BE2C (cell line): ENCODE results near the gene USH1C.

Source experiments
- DNase-seq: peaks from one replicate; pipeline ENCODE4 v3.0.0-alpha.2; 2020
- H3K27me3 ChIP-seq: fragments of 250-450 bp; sonication (Bioruptor Pico); 2 replicates; pipeline ENCODE4 v1.5.1; 2020; ENCODE audit warnings: mild to moderate bottlenecking
- H3K36me3 ChIP-seq: fragments of 250-450 bp; sonication (Bioruptor Pico); 2 replicates; pipeline ENCODE4 v1.5.1; 2020; ENCODE audit warnings: mild to moderate bottlenecking
- H3K4me1 ChIP-seq: fragments of 250-450 bp; sonication (Bioruptor Pico); 2 replicates; pipeline ENCODE4 v1.5.1; 2020
- H3K4me3 ChIP-seq: 2 replicates; pipeline ENCODE4 v1.5.1; 2011; ENCODE audit warnings: low read depth, low read length
- H3K9me3 ChIP-seq: fragments of 250-450 bp; sonication (Bioruptor Pico); 2 replicates; pipeline ENCODE4 v1.5.1; 2020
- TF ChIP-seq, protein P1 (sequence below): IDR thresholded peaks from 2 replicates; pipeline ENCODE4 v1.5.1; 2012; ENCODE audit warnings: mild to moderate bottlenecking, low read depth, low read length

The USH1C gene

GRCh38 chr11:17443926-17444690, 100.1 kb downstream of the USH1C start:
- DNase-seq, result no peak
- no peaks in the 10 kb centered on the region for H3K9me3 ChIP-seq
- no peaks in the 10 kb centered on the region for H3K27me3 ChIP-seq
- no peak overlapping the region for H3K4me3 ChIP-seq
- TF ChIP-seq, protein P1, sequence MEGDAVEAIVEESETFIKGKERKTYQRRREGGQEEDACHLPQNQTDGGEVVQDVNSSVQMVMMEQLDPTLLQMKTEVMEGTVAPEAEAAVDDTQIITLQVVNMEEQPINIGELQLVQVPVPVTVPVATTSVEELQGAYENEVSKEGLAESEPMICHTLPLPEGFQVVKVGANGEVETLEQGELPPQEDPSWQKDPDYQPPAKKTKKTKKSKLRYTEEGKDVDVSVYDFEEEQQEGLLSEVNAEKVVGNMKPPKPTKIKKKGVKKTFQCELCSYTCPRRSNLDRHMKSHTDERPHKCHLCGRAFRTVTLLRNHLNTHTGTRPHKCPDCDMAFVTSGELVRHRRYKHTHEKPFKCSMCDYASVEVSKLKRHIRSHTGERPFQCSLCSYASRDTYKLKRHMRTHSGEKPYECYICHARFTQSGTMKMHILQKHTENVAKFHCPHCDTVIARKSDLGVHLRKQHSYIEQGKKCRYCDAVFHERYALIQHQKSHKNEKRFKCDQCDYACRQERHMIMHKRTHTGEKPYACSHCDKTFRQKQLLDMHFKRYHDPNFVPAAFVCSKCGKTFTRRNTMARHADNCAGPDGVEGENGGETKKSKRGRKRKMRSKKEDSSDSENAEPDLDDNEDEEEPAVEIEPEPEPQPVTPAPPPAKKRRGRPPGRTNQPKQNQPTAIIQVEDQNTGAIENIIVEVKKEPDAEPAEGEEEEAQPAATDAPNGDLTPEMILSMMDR, result no peak
- no peaks in the 10 kb centered on the region for H3K4me1 ChIP-seq
- H3K36me3 ChIP-seq, result no peaks in the 10 kb centered on the region
